ENCODE measurements around the gene NFE2L3. TPM values are rescaled to one million over a fixed set of nuclear protein-coding genes. Genes with fewer than 3 reads are reported as not detected.
"Not testable (repeated sequence)": the region's sequence is repeated elsewhere in the genome, so short reads cannot be mapped to it uniquely, and the experiment has no call there.

NFE2L3 gene
- total RNA-seq, 6 donors from 2014 or later, result 5.5 to 13.8 (median 7.0) TPM

- no peaks in the 10 kb centered on the region for H3K36me3 ChIP-seq
- no peak overlapping the region for H3K4me3 ChIP-seq
- TF ChIP-seq CTCF (IDR thresholded peaks at IDR 0.05) (no peak), POLR2A (IDR thresholded peaks at IDR 0.05) (no peak), POLR2AphosphoS5 (IDR thresholded peaks at IDR 0.05) (no peak), EP300 (IDR thresholded peaks at IDR 0.05) (no peak)
- no peak for DNase-seq
- H3K9me3 ChIP-seq, result no peaks in the 10 kb centered on the region
- ATAC-seq (ENCODE audit: low FRiP score in 2 of 2), result no peak
- H3K27me3 ChIP-seq, result no peaks in the 10 kb centered on the region
- no peak overlapping the region for H3K27ac ChIP-seq
- H3K4me1 ChIP-seq, result no peaks in the 10 kb centered on the region
- WGBS, 2 donors, result 89 to 96% methylated on average over 6 of the region's 6 CpGs
Observed at GRCh38 chr7:26112203-26112740, 39.7 kb upstream of the NFE2L3 start.

GRCh38 chr7:26115650-26116049 is 36.3 kb upstream of the NFE2L3 start:
- H3K27ac ChIP-seq, result no peak overlapping the region
- H3K4me3 ChIP-seq, result no peak overlapping the region
- TF ChIP-seq EP300 (IDR thresholded peaks at IDR 0.05), result no peak
- no peak for TF ChIP-seq POLR2AphosphoS5 (IDR thresholded peaks at IDR 0.05)
- TF ChIP-seq CTCF (IDR thresholded peaks at IDR 0.05), result no peak
- no peak for TF ChIP-seq POLR2A (IDR thresholded peaks at IDR 0.05)
- H3K36me3 ChIP-seq, result no peaks in the 10 kb centered on the region
- H3K4me1 ChIP-seq, result no peaks in the 10 kb centered on the region
- 79 to 90% methylated on average over 5 of the region's 5 CpGs for WGBS, 2 donors
- H3K9me3 ChIP-seq, result no peaks in the 10 kb centered on the region
- ATAC-seq (ENCODE audit: low FRiP score in 2 of 2) (no peak), DNase-seq (no peak)
- H3K27me3 ChIP-seq, result no peaks in the 10 kb centered on the region

- no peaks in the 10 kb centered on the region for H3K27me3 ChIP-seq
- H3K4me1 ChIP-seq, result no peaks in the 10 kb centered on the region
- no peaks in the 10 kb centered on the region for H3K36me3 ChIP-seq
- no peak overlapping the region for H3K27ac ChIP-seq
- WGBS, 2 donors, result 58 to 67% methylated on average over 7 of the region's 7 CpGs
- ATAC-seq (ENCODE audit: low FRiP score in 2 of 2) (no peak), DNase-seq (no peak)
- H3K4me3 ChIP-seq, result no peak overlapping the region
- TF ChIP-seq CTCF (IDR thresholded peaks at IDR 0.05) (no peak), EP300 (IDR thresholded peaks at IDR 0.05) (no peak), POLR2AphosphoS5 (IDR thresholded peaks at IDR 0.05) (no peak), POLR2A (IDR thresholded peaks at IDR 0.05) (no peak)
- H3K9me3 ChIP-seq, result no peaks in the 10 kb centered on the region
Observed at GRCh38 chr7:26117142-26117807, 34.7 kb upstream of the NFE2L3 start.

- Histone ChIP-seq H3K9me3 (no peaks in the 10 kb centered on the region), H3K4me3 (no peak overlapping the region), H3K27me3 (no peaks in the 10 kb centered on the region), H3K36me3 (no peaks in the 10 kb centered on the region), H3K27ac (no peak overlapping the region), H3K4me1 (no peaks in the 10 kb centered on the region)
- 89 to 94% methylated on average over 6 of the region's 6 CpGs for WGBS, 2 donors
- TF ChIP-seq CTCF (IDR thresholded peaks at IDR 0.05) (no peak), POLR2A (IDR thresholded peaks at IDR 0.05) (no peak), EP300 (IDR thresholded peaks at IDR 0.05) (no peak), POLR2AphosphoS5 (IDR thresholded peaks at IDR 0.05) (no peak)
- no peak for DNase-seq
- no peak for ATAC-seq (ENCODE audit: low FRiP score in 2 of 2)
Observed at GRCh38 chr7:26117970-26118369, 34.0 kb upstream of the NFE2L3 start.

GRCh38 chr7:26122745-26123144 is 29.3 kb upstream of the NFE2L3 start:
- DNase-seq (no peak), ATAC-seq (ENCODE audit: low FRiP score in 2 of 2) (no peak)
- no peaks in the 10 kb centered on the region for H3K4me1 ChIP-seq
- no peak overlapping the region for H3K27ac ChIP-seq
- 86 to 89% methylated on average over 3 to 4 of the region's 4 CpGs for WGBS, 2 donors
- no peaks in the 10 kb centered on the region for H3K36me3 ChIP-seq
- no peaks in the 10 kb centered on the region for H3K9me3 ChIP-seq
- no peak overlapping the region for H3K4me3 ChIP-seq
- H3K27me3 ChIP-seq, result no peaks in the 10 kb centered on the region
- TF ChIP-seq POLR2A (IDR thresholded peaks at IDR 0.05) (no peak), EP300 (IDR thresholded peaks at IDR 0.05) (no peak), POLR2AphosphoS5 (IDR thresholded peaks at IDR 0.05) (no peak), CTCF (IDR thresholded peaks at IDR 0.05) (no peak)

- not testable (repeated sequence) for H3K4me3 ChIP-seq; H3K9me3 ChIP-seq; H3K27ac ChIP-seq; H3K36me3 ChIP-seq; ATAC-seq (ENCODE audit: low FRiP score in 2 of 2); DNase-seq; H3K4me1 ChIP-seq; H3K27me3 ChIP-seq
- WGBS, 2 donors, result 86% methylated on average over 4 of the region's 4 CpGs
Observed at GRCh38 chr7:26124775-26125174, 27.2 kb upstream of the NFE2L3 start.

Data from upper lobe of left lung (tissue), 6 donors.